Panc1 (cell line): ENCODE data around the gene PLEKHM2. TPM values are rescaled to one million over a fixed set of nuclear protein-coding genes. Genes with fewer than 3 reads are reported as not detected.

ENCODE experiments used
- ATAC-seq: fragments of 200-7000 bp; cut with Tn5 transposase; 2 replicates; pipeline ENCODE4 v1.9.1; 2020; ENCODE audit warnings: mild to moderate bottlenecking, moderate library complexity
- BruUV-seq: library from RNA; stranded (reverse); fragments of 400-500 nt; replicated peaks from 2 replicates; lab custom pipeline; 2021; lab: Mats Ljungman, UMichigan
- CTCF ChIA-PET: fragments of 300-600 bp; sonication (Branson Sonifier 250); formaldehyde crosslinking; loops from one replicate; lab custom pipeline; 2022; ENCODE audit warnings: antibody characterized with exemption; lab: Charles Lee
- POLR2A ChIA-PET: fragments of 300-600 bp; sonication (Branson Sonifier 250); formaldehyde crosslinking; loops from one replicate; lab custom pipeline; 2022; ENCODE audit warnings: antibody characterized with exemption; lab: Charles Lee
- DNase-seq: peaks from one replicate; pipeline ENCODE4 v3.0.0-alpha.2; 2010; ENCODE audit warnings: low read depth, low spot score
- H3K27ac ChIP-seq: 2 replicates; pipeline ENCODE4 v1.5.1; 2011; ENCODE audit warnings: mild to moderate bottlenecking, low read length, inconsistent platforms
- H3K27me3 ChIP-seq: fragments of 200-500 bp; sonication (Bioruptor generic); 2 replicates; pipeline ENCODE4 v1.6.0; 2014; ENCODE audit warnings: low read length, inconsistent platforms; ENCODE audit not compliant: control insufficient read depth, insufficient read depth
- H3K36me3 ChIP-seq: fragments of 200-500 bp; sonication (Bioruptor generic); 2 replicates; pipeline ENCODE4 v1.5.1; 2014; ENCODE audit warnings: inconsistent platforms, mild to moderate bottlenecking, low read length, moderate library complexity; ENCODE audit not compliant: control insufficient read depth, insufficient read depth
- H3K4me1 ChIP-seq: 2 replicates; pipeline ENCODE4 v1.5.1; 2011; ENCODE audit warnings: inconsistent platforms, mild to moderate bottlenecking, low read length, moderate library complexity; ENCODE audit not compliant: control insufficient read depth, insufficient read depth
- H3K4me3 ChIP-seq, 2 experiments: 2 replicates each; pipeline ENCODE4 v1.5.1; 2011 to 2012; ENCODE audit warnings: low read depth in 2 of 2, low read length in 2 of 2, mild to moderate bottlenecking in 2 of 2, inconsistent platforms in 1 of 2, moderate library complexity in 1 of 2
- H3K9me3 ChIP-seq: fragments of 200-500 bp; sonication (Bioruptor generic); 2 replicates; pipeline ENCODE4 v1.5.1; 2014; ENCODE audit warnings: low read depth, mild to moderate bottlenecking, inconsistent platforms, low read length, moderate library complexity; ENCODE audit not compliant: control insufficient read depth, insufficient read depth
- CTCF ChIP-seq: fragments of 450-650 bp; IDR thresholded peaks from 2 replicates; pipeline ENCODE4 v1.5.1; 2017; ENCODE audit warnings: mild to moderate bottlenecking
- POLR2AphosphoS5 ChIP-seq: IDR thresholded peaks from 2 replicates; pipeline ENCODE4 v1.6.1; 2012; ENCODE audit warnings: mild to moderate bottlenecking, low read depth, low read length, moderate library complexity
- SIN3A ChIP-seq: IDR thresholded peaks from 2 replicates; pipeline ENCODE4 v1.6.1; 2012; ENCODE audit warnings: low read depth, mild to moderate bottlenecking, low read length, moderate library complexity, borderline replicate concordance; ENCODE audit not compliant: insufficient read depth
- TCF7L2 ChIP-seq: IDR thresholded peaks from 2 replicates; pipeline ENCODE4 v1.6.1; 2011; ENCODE audit warnings: mild to moderate bottlenecking, low read depth, low read length, inconsistent platforms
- in situ Hi-C: cut with HindIII; loops from 2 replicates; pipeline ENCODE4 v1.10.0; 2016; ENCODE audit warnings: low sequenced_read_pairs, low pct_unique_long_range_greater_than_20kb
- intact Hi-C: fragments of 100-400 bp; cut with micrococcal nuclease; formaldehyde crosslinking; loops from one replicate; pipeline ENCODE4 v1.10.0; 2022; ENCODE audit not compliant: unreplicated experiment
- total RNA-seq: library from RNA; stranded (reverse); gene quantifications from one replicate; pipeline ENCODE4 v1.2.1, GENCODE V29; 2021; ENCODE audit not compliant: unreplicated experiment
- TF ChIP-seq, protein P1 (sequence below), 2 experiments: IDR thresholded peaks; 2 replicates each; pipeline ENCODE4 v1.6.1; 2011 to 2012; ENCODE audit warnings: low read depth in 2 of 2, control low read depth in 1 of 2, low read length in 1 of 2, mild to moderate bottlenecking in 1 of 2, moderate library complexity in 1 of 2; ENCODE audit not compliant: insufficient read depth in 1 of 2

The PLEKHM2 gene
- total RNA-seq, 1 experiment from 2014 or later, result 54.6 TPM

DNA sequence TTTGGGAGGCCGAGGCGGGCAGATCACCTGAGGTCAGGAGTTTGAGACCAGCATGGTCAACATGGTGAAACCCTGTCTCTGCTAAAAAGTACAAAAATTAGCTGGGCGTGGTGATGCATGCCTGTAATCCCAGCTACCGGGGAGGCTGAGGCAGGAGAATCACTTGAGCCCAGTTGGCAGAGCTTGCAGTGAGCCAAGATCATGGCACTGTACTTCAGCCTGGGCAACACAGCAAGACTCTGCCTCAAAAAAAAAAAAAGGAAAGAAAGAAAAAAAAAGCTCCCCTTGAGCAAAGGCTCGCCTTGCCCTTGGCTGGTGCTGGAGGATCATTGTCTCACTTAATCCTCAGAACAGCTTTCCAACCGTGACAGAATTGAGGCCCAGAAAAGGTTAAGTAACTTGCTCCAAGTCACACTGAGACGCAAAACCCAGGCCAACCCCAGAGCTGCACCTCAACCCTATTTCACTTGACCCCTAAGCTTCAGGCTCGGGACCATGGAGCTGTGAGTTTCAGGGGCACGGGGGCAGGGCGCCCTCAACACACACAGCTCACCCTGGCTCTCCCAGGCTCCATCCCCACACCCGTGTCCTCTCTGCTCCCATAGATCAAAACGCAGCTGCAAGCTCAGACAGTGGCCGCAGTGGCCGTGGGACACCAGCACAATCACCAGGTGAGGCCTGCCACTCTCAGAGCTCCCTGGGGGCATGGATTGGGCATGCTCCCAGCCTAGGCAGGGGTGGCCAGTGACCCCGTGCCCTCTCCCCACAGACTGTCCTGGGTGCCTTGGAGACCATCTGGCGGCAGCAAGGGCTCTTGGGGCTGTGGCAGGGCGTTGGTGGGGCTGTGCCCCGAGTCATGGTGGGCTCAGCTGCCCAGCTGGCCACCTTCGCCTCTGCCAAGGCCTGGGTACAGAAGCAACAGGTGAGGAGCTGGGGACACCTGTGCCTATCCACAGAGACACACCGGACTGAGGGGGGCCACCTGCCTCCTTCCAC lies 53.5 kb downstream of the PLEKHM2 start:
- ATAC-seq (no peak), DNase-seq (no peak)
- no TSS peak for BruUV-seq
- Histone ChIP-seq H3K9me3 (no peaks in the 10 kb centered on the region), H3K27ac (no peak overlapping the region), H3K27me3 (no peaks in the 10 kb centered on the region), H3K36me3 (no peaks in the 10 kb centered on the region), H3K4me1 (peaks cover 4% of the 10 kb centered on the region), H3K4me3 (no peak overlapping the region)
- no peak for TF ChIP-seq TCF7L2
- TF ChIP-seq POLR2AphosphoS5, result no peak
- TF ChIP-seq, protein P1, sequence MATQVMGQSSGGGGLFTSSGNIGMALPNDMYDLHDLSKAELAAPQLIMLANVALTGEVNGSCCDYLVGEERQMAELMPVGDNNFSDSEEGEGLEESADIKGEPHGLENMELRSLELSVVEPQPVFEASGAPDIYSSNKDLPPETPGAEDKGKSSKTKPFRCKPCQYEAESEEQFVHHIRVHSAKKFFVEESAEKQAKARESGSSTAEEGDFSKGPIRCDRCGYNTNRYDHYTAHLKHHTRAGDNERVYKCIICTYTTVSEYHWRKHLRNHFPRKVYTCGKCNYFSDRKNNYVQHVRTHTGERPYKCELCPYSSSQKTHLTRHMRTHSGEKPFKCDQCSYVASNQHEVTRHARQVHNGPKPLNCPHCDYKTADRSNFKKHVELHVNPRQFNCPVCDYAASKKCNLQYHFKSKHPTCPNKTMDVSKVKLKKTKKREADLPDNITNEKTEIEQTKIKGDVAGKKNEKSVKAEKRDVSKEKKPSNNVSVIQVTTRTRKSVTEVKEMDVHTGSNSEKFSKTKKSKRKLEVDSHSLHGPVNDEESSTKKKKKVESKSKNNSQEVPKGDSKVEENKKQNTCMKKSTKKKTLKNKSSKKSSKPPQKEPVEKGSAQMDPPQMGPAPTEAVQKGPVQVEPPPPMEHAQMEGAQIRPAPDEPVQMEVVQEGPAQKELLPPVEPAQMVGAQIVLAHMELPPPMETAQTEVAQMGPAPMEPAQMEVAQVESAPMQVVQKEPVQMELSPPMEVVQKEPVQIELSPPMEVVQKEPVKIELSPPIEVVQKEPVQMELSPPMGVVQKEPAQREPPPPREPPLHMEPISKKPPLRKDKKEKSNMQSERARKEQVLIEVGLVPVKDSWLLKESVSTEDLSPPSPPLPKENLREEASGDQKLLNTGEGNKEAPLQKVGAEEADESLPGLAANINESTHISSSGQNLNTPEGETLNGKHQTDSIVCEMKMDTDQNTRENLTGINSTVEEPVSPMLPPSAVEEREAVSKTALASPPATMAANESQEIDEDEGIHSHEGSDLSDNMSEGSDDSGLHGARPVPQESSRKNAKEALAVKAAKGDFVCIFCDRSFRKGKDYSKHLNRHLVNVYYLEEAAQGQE (IDR thresholded peaks at IDR 0.05; ENCODE audit: insufficient read depth in 1 of 2, low read depth in 2 of 2, low read length in 1 of 2), result no peak
- TF ChIP-seq SIN3A, result no peak
- no peak for TF ChIP-seq CTCF
- ChIA-PET POLR2A (interaction anchor here (0.5 to 0.6 kb wide), 2 partner anchors 16 to 18 kb away, joined by 4 read pairs; no protein-coding TSS in a partner anchor), CTCF (interaction anchor here (0.6 kb wide), 1 partner anchor 63 kb away, joined by 4 read pairs; no protein-coding TSS in a partner anchor)
- intact Hi-C loops (no loop called here), in situ Hi-C loops (no loop called here)

- CTCF ChIA-PET, result interaction anchor here (0.6 kb wide), 1 partner anchor 62 kb away, joined by 4 read pairs; no protein-coding TSS in a partner anchor
- Histone ChIP-seq H3K27ac (no peak overlapping the region), H3K9me3 (no peaks in the 10 kb centered on the region), H3K4me3 (no peak overlapping the region), H3K4me1 (peaks cover 4% of the 10 kb centered on the region), H3K36me3 (no peaks in the 10 kb centered on the region), H3K27me3 (no peaks in the 10 kb centered on the region)
- POLR2A ChIA-PET, result interaction anchor here (0.5 kb wide), 1 partner anchor 149 kb away, joined by 9 read pairs; no protein-coding TSS in a partner anchor
- intact Hi-C loops, result no loop called here
- ATAC-seq, result no peak
- in situ Hi-C loops, result no loop called here
- no peak for DNase-seq
- TF ChIP-seq, protein P1 (IDR thresholded peaks at IDR 0.05; ENCODE audit: insufficient read depth in 1 of 2, low read depth in 2 of 2, low read length in 1 of 2), result no peak
- TF ChIP-seq CTCF (no peak), TCF7L2 (no peak), POLR2AphosphoS5 (no peak), SIN3A (no peak)
- no TSS peak for BruUV-seq
Observed at GRCh38 chr1:15738416-15739113, 54.4 kb downstream of the PLEKHM2 start.
